OCI-LY7 (cell line): ENCODE data around the gene YKT6.

ENCODE experiments used
- CTCF ChIP-seq: fragments of 200-600 bp; sonication (generic); conservative IDR thresholded peaks from 2 replicates; pipeline ENCODE4 v1.5.1; 2014; ENCODE audit warnings: mild to moderate bottlenecking, antibody characterized with exemption, low read length, moderate library complexity, mixed read lengths
- EZH2phosphoT487 ChIP-seq: fragments of 200-600 bp; sonication (generic); IDR thresholded peaks from 2 replicates; pipeline ENCODE4 v1.6.1; 2018; ENCODE audit warnings: low read depth, borderline replicate concordance, mild to moderate bottlenecking, mixed run types, antibody characterized with exemption, low read length, moderate library complexity, mixed read lengths

DNA sequence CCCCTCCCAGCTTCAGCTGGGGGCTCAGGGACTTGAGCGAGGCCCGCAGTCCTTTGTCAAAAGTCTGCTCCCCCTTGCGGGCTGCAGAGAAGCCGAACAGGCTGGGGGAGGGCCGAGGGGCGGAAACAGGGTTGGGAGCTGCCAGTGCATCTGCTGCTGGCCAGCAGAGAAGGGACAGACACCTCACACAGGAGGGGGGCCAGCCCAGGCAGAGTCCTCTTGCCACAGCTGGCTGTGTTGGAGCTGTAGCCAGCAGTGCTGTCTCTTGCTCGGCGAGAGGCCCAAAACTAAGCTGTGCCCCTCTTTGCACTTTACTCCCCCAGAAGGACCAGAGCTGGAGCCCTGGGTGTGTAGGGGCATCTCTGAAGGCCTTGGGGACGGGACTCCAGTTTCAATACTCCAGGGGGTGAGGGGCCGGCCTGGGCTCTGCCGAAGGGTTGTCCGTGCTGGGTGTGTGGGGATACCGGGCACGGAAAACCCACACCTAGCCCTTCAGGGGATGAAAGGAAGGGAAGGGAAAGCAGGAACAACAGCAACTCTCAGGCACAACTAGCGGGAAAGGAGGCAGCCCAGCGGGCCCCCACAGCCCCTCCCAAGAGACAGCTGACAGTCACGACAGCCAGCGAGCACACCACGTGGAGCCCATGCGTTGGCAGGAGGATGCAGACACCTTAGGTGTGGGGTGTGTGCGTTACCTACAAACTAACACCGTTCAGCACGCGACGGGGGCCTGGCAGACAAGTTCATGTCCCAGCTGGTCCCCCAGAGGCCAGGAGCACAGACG lies 17.8 kb downstream of the YKT6 start:
- peak; percentile 53 for TF ChIP-seq CTCF
- no peak for TF ChIP-seq EZH2phosphoT487
